Nephron progenitor cell (in vitro differentiated cells): ENCODE measurements around the gene ORC6.
"Not testable (repeated sequence)": the region's sequence is repeated elsewhere in the genome, so short reads cannot be mapped to it uniquely, and the experiment has no call there.

Experiments used
- DNase-seq: peaks from one replicate; pipeline ENCODE4 v3.0.0; 2021
- H3K27ac Mint-ChIP-seq: 2 replicates; pipeline ENCODE4 v1.8.0; 2021; ENCODE audit warnings: mild to moderate bottlenecking, moderate library complexity, mixed read lengths
- H3K27me3 Mint-ChIP-seq: 2 replicates; pipeline ENCODE4 v1.8.0; 2021; ENCODE audit warnings: mild to moderate bottlenecking, low read depth, mixed read lengths; ENCODE audit not compliant: poor library complexity
- H3K36me3 Mint-ChIP-seq: 2 replicates; pipeline ENCODE4 v1.8.0; 2021; ENCODE audit warnings: low read depth, mixed read lengths
- H3K4me1 Mint-ChIP-seq: 2 replicates; pipeline ENCODE4 v1.8.0; 2021; ENCODE audit warnings: mixed read lengths
- H3K4me3 Mint-ChIP-seq: 2 replicates; pipeline ENCODE4 v1.8.0; 2021; ENCODE audit warnings: mild to moderate bottlenecking, moderate library complexity, mixed read lengths
- H3K9me3 Mint-ChIP-seq: 2 replicates; pipeline ENCODE4 v1.8.0; 2021; ENCODE audit warnings: mild to moderate bottlenecking, moderate library complexity, mixed read lengths
- CTCF ChIP-seq: fragments of 200-600 bp; sonication (generic); IDR thresholded peaks from 2 replicates; pipeline ENCODE4 v1.5.0; 2021; ENCODE audit warnings: antibody characterized with exemption

Gene ORC6

GRCh38 chr16:46658925-46659324, 30.5 kb upstream of the ORC6 start:
- H3K4me3 Mint-ChIP-seq = no peak overlapping the region
- no peaks in the 10 kb centered on the region for H3K27me3 Mint-ChIP-seq
- H3K9me3 Mint-ChIP-seq = peaks cover 3% of the 10 kb centered on the region
- DNase-seq = no peak
- no peak for TF ChIP-seq CTCF
- H3K4me1 Mint-ChIP-seq = peaks cover 6% of the 10 kb centered on the region
- peaks cover 70% of the 10 kb centered on the region for H3K36me3 Mint-ChIP-seq
- peak overlapping the region; percentile 96 for H3K27ac Mint-ChIP-seq

GRCh38 chr16:46662123-46662522, 27.3 kb upstream of the ORC6 start:
- H3K27ac Mint-ChIP-seq = no peak overlapping the region
- peaks cover 78% of the 10 kb centered on the region for H3K36me3 Mint-ChIP-seq
- H3K27me3 Mint-ChIP-seq = no peaks in the 10 kb centered on the region
- peaks cover 6% of the 10 kb centered on the region for H3K4me1 Mint-ChIP-seq
- no peaks in the 10 kb centered on the region for H3K9me3 Mint-ChIP-seq
- no peak for DNase-seq
- TF ChIP-seq CTCF = no peak
- no peak overlapping the region for H3K4me3 Mint-ChIP-seq

GRCh38 chr16:46673320-46674013, 16.0 kb upstream of the ORC6 start:
- Mint-ChIP-seq H3K27me3 (peaks cover 2% of the 10 kb centered on the region), H3K4me1 (no peaks in the 10 kb centered on the region), H3K27ac (no peak overlapping the region), H3K4me3 (no peak overlapping the region), H3K9me3 (no peaks in the 10 kb centered on the region), H3K36me3 (peaks cover 67% of the 10 kb centered on the region)
- peak; percentile 41 for DNase-seq
- TF ChIP-seq CTCF = peak; percentile 97

GRCh38 chr16:46677943-46678342, 11.5 kb upstream of the ORC6 start:
- not testable (repeated sequence) for H3K27ac Mint-ChIP-seq, H3K27me3 Mint-ChIP-seq, H3K4me3 Mint-ChIP-seq

GRCh38 chr16:46681867-46682266, 7.6 kb upstream of the ORC6 start:
- not testable (repeated sequence) for H3K4me3 Mint-ChIP-seq, H3K27me3 Mint-ChIP-seq, DNase-seq, H3K9me3 Mint-ChIP-seq, H3K27ac Mint-ChIP-seq
- Mint-ChIP-seq H3K4me1 (peaks cover 11% of the 10 kb centered on the region), H3K36me3 (peaks cover 31% of the 10 kb centered on the region)

More at GRCh38 chr16:46677943-46678342, 11.5 kb upstream of the ORC6 start:
- not testable (repeated sequence) for H3K9me3 Mint-ChIP-seq, H3K4me1 Mint-ChIP-seq, DNase-seq
- H3K36me3 Mint-ChIP-seq = peaks cover 53% of the 10 kb centered on the region

- peaks cover 5% of the 10 kb centered on the region for H3K36me3 Mint-ChIP-seq
- TF ChIP-seq CTCF = no peak
- H3K9me3 Mint-ChIP-seq = no peaks in the 10 kb centered on the region
- peak overlapping the region; percentile 44 for H3K4me3 Mint-ChIP-seq
- no peak for DNase-seq
- no peak overlapping the region for H3K27ac Mint-ChIP-seq
- no peaks in the 10 kb centered on the region for H3K27me3 Mint-ChIP-seq
- H3K4me1 Mint-ChIP-seq = peaks cover 39% of the 10 kb centered on the region
These were observed 2.5 kb upstream of the ORC6 start for GRCh38 chr16:46686815-46687473.

- DNase-seq = no peak
- peaks cover 44% of the 10 kb centered on the region for H3K4me1 Mint-ChIP-seq
- peaks cover 10% of the 10 kb centered on the region for H3K36me3 Mint-ChIP-seq
- H3K27ac Mint-ChIP-seq = no peak overlapping the region
- H3K9me3 Mint-ChIP-seq = no peaks in the 10 kb centered on the region
- no peak overlapping the region for H3K4me3 Mint-ChIP-seq
- no peak for TF ChIP-seq CTCF
- no peaks in the 10 kb centered on the region for H3K27me3 Mint-ChIP-seq
These were observed 2.0 kb upstream of the ORC6 start for GRCh38 chr16:46687486-46687885.
